ENCODE measurements around the gene PTPRZ1. TPM values are rescaled to one million over a fixed set of nuclear protein-coding genes. Genes with fewer than 3 reads are reported as not detected.

Gene PTPRZ1
- total RNA-seq, 1 donor from 2014 or later = 31.5 TPM

DNA sequence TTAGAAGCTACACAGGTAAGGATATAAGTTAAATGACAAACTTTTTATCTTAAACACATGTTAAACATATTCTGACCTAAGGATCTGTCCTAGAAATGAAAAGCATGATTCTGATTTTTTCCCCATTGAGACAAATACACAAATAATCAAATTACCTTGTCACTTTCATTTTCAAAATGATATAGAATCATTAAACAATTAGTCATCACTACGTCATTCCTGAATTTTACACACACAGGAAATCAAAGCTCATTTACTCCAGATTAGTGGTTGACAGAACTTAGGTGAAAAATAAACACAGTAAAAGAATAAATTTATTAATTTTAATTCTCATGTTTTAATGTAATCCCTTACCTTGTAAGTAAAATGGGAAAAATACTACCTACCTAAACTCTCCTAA is 182.1 kb downstream of the PTPRZ1 start:
- no peak for DNase-seq

DNA sequence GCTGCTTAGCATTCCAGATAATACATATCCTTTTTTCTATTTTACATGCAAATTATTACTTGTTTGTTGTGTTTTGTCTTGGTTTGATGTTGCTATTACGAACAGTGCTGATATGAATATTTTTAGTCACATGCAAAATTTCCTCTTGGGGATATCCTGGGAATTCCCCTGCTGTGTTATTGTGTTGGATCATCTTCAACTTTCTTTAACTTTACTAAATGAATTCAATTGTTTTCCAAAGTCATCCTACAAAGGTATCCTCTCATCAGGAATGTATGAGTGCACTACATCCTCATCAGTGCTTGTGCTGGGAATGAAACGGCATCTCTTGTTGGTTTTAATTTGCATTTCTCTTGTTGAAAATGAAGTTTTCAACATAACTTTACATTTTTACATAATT is 184.0 kb downstream of the PTPRZ1 start:
- no peak for DNase-seq

DNA sequence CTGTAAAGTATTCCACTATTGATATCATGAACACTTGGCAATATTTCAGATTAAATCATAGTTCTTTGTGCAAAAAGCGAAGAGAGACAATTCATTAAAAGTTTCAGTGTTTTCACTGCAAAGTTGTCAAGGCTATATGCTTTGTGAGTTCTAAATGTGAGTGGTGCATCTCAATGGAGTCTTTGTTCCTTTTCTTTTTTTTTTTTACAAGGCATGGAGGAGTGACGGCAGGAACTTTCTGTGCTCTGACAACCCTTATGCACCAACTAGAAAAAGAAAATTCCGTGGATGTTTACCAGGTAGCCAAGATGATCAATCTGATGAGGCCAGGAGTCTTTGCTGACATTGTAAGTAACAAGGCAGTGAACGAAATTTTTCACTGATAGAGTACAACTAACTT is 186.6 kb downstream of the PTPRZ1 start:
- DNase-seq = no peak

DNA sequence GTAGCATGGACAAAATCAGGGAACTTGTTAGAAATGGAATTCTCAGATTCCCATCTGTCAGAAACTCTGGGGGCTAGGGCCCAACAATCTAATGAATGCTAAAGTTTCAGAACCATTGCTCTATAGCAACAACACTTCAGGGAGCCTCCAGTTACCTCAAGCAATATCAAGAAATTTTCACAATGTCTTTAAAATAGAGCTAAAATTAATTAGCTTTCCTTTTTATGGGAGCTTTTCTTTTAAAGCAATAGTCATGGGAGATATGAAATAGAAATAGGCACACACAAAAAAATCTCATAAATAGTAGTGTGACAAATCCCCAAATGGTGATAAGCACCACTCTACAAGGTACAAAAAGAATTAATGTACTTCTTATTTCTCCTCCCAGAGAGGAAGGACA is 190.2 kb downstream of the PTPRZ1 start:
- no peak for DNase-seq

DNA sequence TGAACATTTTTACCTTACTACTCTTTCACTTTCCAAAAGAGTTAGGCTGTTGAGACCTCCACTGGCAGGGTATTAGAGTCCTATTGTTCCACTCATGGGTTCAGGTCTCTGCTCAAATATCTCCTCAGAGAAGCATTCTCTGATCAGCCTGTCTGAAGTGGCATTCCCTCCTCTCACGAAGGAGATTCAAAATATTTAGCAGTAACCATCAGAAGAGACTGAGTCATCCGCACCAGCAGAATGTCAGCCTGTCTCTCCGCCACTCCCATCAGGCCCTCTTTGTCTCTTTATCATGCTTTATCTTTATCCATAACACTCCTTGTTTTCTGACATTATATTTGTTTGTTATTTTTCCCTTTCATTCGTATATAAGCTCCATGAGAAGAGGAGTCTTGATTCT is 192.0 kb downstream of the PTPRZ1 start:
- no peak for DNase-seq

DNA sequence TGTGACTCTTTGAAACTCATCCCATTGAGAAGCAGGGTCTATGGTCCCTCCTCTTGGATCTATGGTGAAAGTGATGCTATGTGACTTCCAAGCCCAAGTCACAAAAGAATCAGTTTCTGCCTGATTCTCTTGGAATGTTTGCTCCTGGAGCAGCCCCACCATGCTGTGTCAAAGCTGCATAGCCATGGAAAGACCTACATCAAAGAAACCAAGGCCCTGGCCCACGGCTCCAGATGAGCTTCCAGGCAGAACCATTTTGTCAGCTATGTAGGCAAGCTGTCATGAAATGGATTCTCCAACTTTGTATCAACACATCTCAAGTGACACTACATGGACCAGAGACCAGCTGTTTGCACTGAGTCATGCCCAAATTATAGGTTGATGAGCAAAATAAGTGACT is 194.1 kb downstream of the PTPRZ1 start:
- DNase-seq = no peak

DNA sequence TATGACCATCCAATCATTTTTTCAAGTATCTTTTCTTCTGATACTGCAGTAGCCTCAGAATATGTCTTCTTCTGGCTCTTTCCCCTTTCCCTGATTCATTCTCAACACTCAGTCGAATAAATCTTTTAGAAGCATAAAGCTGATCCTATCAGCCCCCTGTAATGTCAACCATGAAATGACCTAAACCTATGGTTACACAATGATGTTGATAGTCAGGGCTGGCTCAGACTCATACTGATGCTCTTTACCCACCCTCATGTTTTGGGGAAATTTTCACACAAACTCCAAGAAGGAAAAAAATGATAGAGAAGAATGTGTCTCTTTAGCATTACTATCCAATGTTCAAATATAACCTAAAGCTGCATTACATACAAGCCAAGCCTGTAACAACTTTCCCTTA is 195.1 kb downstream of the PTPRZ1 start:
- DNase-seq = no peak

DNA sequence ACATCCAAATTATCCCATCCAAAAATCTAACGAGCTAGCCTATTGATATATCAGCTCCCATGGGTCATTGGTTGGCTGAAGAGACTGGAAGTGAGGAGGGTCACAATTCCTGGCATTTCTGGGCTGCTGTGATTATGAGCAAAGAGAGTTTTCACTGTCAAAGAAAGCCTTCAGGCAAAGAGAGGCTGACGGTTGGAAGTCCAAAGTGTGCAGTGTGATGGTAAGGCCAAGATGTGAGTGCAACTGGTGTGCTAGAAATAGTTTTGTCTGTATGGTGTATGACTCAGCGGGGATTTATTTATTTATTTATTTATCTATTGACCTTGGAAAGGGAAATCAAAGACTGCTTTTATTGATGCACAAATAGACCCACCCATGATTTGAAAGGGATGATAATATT is 196.0 kb downstream of the PTPRZ1 start:
- DNase-seq = no peak

DNA sequence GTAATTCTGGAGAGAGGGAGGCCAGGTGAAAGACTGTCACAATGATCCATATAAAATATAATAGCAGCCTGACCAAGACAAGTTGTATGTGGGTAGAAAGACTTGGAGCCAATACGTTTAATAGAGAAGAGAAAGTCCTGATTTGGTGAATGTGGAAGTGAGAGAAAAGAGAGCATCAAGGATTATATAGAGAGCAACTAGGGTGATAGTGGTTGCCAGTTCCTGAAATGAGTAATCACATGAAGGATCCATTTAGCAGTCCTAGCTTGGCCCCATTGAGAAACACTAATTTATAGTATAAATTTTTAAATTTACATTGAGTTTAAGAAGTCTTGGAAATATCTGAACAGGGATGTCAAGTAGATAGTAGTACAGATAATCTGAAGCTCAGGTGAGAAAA is 197.1 kb downstream of the PTPRZ1 start:
- DNase-seq = no peak

DNA sequence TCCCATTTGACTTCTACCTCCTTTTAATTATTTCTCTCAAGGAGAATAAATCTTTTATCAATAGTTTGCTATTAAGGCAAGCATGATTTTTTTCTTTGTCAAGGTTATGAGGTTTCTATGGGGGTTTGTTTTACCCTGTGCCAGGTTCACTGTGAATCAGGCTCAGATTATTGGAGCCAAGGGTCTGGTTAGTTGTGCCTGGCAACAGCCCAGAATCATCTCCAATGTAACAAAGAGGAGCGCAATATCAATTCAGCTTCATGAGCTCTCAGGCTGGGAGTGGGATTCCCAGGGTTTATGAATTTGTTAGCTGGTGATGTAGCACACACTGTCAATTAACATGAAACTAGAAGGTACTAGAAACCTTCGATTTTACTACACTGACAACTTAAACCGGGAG is 197.9 kb downstream of the PTPRZ1 start:
- no peak for DNase-seq

DNA sequence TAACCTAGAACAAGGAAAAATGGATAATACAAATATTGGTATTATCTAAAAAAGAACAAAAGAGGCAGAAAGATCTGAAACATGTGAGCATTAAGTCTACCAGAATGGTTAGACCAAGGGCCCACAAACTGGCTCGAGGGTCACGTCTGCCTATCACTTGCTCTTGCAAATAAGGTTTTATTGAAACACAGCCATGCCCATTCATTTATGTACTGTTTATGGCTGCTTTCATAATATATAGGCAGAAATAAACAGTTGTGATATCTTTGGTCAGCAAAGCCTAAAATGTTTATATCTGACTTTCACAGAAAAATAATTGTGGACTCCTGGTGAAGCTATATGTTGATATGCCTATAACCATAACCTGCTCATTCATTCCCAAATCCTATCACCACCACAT is 199.3 kb downstream of the PTPRZ1 start:
- DNase-seq = no peak

DNA sequence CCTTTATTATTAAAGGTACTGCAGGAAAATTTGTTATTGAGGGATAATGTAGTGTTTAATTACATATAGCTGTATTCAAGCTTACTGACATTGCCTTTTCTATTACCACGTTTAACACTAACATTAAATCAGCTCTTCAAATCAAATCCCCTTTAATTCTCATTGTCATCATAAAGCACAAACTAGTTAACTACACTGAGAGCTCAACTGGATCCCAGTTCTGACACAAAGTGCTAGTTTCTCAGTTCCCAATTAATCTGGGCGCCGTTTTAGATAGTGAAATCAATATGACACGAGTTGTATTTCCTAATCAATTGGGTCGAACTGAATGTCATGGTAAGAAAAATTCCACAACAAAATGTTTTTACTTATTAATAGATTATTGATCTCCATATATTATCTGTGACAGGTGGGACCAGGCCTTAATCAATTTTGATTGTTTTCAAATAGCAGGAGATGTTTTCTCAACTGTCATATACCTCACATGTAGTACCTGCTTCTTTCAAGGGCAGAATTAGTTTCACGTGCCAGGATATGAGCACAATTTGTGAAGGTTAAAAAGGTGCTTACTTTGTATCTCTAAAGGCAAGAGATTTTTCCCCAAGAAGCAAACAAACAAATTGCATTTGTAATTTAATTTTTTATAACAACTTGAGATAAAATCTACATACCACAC is 200.1 kb downstream of the PTPRZ1 start:
- no peak for DNase-seq

DNA sequence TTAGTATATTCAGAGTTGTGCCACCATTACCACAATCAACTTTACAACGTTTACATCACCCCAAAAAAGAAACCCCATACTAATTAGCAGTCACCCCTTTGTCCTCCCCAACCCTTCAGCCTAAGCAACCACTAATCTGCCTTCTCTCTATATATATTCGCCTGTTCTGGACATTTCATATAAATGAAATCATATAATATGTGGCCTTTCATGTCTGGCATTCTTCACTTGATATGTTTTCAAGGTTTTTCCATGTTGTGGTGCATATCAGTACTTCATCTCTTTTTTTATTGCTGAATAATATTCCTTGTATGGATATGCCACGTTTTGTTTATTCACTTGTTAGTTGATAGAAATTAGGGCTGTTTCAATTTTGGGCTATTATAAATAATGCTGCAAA is 200.7 kb downstream of the PTPRZ1 start:
- DNase-seq = no peak

DNA sequence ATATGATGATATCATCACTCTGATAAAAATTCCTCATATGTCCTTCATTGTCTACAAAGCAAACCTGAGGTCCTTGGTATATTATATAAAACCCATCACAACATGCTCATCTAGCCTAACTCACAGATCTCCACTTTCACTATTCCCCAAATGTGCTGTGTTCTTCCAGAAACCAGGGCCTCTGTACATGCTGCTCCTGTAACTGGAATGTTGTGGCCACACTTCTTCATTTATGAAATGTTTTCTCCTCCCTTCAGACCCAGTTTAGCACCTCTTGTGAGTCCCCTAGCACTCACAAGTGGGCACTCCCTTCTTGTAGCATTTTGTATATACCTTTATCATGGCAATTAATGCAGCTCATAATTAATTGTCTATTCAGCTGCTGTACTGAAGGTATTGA is 209.2 kb downstream of the PTPRZ1 start:
- no peak for DNase-seq

DNA sequence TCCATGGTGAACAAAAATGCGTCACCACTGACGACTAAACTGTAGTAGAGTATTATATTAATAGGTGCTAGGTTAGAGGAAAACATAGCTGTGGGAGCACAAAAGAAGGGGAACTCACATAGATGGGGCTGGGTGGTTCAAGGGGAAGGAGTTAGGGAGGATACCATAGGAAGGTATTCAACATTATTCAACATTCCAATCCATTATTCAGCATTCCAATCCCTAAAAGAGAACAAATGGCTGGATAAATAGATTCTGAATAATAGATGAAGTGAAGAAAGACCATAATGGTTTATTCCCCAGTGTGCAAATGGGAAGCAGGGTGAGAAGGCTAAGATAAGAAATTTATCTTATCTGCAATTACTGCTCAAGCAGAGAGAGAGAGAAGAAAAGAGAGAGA is 209.7 kb downstream of the PTPRZ1 start:
- no peak for DNase-seq

DNA sequence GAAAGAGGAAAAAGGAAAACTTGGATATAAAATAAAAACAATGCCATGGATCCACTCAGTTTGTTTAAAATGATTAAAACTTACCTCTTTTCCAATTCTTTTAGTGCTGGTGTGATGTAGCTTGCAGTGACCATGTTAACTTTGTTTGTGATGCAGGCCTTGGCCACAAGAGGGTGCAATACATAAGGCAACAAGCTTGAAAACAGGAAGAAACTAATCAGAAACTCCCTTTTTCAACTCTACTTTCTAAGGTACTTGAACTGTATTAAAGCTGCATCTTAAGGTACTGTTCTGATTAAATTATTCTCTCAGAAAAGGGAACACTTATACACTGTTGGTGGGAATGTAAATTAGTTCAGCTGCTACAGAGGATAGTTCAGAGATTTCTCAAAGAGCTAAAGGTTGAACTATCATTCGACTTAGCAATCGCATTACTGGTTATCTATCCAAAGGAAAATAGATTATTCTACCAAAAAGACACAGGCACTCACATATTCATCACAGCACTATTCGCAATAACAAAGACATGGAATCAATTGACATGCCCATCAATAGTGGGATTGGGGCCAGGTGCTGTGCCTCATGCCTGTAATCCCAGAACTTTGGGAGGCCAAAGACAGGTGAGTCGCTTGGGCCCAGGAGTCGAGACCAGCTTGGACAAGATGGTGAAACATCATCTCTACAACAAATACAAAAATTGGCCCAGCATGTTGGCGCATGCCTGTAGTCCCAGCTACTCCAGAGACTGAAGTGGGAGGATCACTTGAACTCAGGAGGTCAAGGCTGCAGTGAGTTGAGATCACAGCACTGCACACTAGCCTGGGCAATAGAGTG is 220.2 kb downstream of the PTPRZ1 start:
- peak; percentile 81 for DNase-seq

DNA sequence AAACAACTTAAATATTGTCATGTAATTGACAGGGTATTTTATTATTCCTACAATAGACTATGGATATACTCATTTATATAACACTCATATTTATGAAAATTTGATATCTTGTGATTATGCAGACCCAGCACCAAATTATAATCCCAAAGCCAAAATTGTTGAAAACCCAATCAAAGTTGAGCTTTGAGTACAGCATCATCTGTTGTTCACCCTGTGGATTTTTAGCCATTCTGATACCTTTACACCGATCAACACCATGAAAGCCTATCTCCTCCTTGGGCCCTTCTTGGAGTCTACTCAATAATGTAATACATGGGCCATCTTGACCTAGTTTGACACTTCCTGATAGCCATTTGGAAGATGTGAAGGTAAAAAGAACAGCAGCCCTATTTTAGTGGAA is 221.6 kb downstream of the PTPRZ1 start:
- DNase-seq = no peak

DNA sequence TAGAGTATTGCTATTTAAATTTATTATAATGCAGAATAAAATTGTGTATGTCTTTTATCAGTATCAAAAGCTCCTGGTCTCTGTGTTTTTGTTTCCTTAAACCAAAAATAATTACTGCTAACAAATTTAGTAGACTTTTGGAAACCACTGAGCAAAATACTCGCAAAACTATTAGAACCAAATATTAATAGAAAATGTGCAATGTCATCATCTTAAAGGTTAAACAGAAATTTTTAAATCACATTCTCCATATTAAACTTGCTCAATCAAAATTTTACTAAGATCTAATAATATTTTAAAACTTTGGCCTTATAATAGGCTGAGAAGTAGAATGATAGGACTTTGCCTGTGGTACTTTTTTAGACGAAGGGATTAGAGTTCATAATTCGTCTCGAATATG is 222.7 kb downstream of the PTPRZ1 start:
- no peak for DNase-seq

DNA sequence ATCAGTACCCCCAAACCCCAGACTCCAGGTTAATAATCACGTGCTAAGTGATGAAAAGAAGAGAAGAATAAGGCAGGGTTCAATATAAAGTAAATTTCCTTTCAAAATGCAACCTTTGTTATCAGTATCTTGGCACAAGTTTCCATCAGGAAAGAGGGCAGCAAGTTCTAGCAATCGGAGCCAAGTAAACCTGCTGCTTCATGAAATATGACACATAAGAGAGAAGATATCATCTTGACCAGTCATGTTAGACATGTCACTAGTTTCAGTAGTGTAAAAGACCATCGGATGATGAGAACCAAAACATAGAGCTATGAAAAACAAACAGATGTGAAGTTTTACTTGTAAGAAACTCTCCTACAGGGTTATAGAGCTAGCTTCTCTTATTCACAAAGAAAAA is 227.1 kb downstream of the PTPRZ1 start:
- no peak for DNase-seq

DNA sequence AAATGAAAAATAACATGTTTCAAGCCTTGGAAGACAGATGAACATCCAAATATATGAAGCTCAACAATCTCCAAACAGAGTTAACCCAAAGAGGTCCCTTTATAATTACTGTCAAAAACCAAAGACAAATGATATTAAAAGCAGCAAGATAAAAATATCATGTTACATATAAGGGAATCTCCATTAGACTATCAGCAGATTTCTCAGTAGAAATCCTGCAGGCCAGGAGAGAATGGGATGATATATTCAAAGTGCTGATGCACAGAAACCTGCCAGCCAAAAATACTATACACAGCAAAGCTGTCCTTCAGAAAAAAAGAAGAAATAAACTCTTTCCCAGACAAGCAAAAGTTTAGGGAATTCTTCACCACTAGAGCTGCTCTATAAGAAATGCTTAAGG is 230.1 kb downstream of the PTPRZ1 start:
- DNase-seq = no peak

Measured in tongue (tissue), 2 donors.